Smooth muscle cell (in vitro differentiated cells): ENCODE measurements around the gene QRSL1. TPM values are rescaled to one million over a fixed set of nuclear protein-coding genes. Genes with fewer than 3 reads are reported as not detected.

Source experiments
- DNase-seq: peaks from one replicate; lab custom pipeline; 2025; ENCODE audit not compliant: unreplicated experiment; lab: John Stamatoyannopoulos, UW
- H2AFZ ChIP-seq: fragments of 200-600 bp; sonication (generic); 2 replicates; pipeline ENCODE4 v1.6.0; 2016; ENCODE audit warnings: antibody characterized with exemption, low read depth, mild to moderate bottlenecking
- H3F3A ChIP-seq: fragments of 200-600 bp; sonication (generic); 2 replicates; pipeline ENCODE4 v1.6.0; 2017; ENCODE audit warnings: antibody characterized with exemption, low read depth
- H3K27ac ChIP-seq: fragments of 200-600 bp; sonication (generic); 2 replicates; pipeline ENCODE4 v1.5.1; 2016; ENCODE audit warnings: low read depth, mild to moderate bottlenecking
- H3K27me3 ChIP-seq: fragments of 200-600 bp; sonication (generic); 2 replicates; pipeline ENCODE4 v1.6.1; 2016; ENCODE audit warnings: low read depth, mild to moderate bottlenecking
- H3K36me3 ChIP-seq: fragments of 200-600 bp; sonication (generic); 2 replicates; pipeline ENCODE4 v1.5.1; 2016; ENCODE audit warnings: low read depth
- H3K4me1 ChIP-seq: fragments of 200-600 bp; sonication (generic); 2 replicates; pipeline ENCODE4 v1.5.1; 2016; ENCODE audit warnings: low read depth
- H3K4me2 ChIP-seq: fragments of 200-600 bp; sonication (generic); 2 replicates; pipeline ENCODE4 v1.6.0; 2016; ENCODE audit warnings: mild to moderate bottlenecking
- H3K4me3 ChIP-seq: fragments of 200-600 bp; sonication (generic); 2 replicates; pipeline ENCODE4 v1.5.1; 2016; ENCODE audit warnings: mild to moderate bottlenecking
- H3K79me2 ChIP-seq: fragments of 200-600 bp; sonication (generic); 2 replicates; pipeline ENCODE4 v1.6.0; 2016; ENCODE audit warnings: low read depth, mild to moderate bottlenecking
- H3K9ac ChIP-seq: fragments of 200-600 bp; sonication (generic); 2 replicates; pipeline ENCODE4 v1.6.0; 2016; ENCODE audit warnings: low read depth
- H3K9me3 ChIP-seq: fragments of 200-600 bp; sonication (generic); replicated peaks from 2 replicates; pipeline ENCODE4 v1.5.1; 2016; ENCODE audit warnings: low read depth
- H4K20me1 ChIP-seq: fragments of 200-600 bp; sonication (generic); 2 replicates; pipeline ENCODE4 v1.6.0; 2016; ENCODE audit warnings: low read depth
- WGBS: methylation state at CpG from one replicate; pipeline ENCODE4 v1.1.7; 2016; ENCODE audit warnings: low lambda C conversion rate; 5-methylcytosine and 5-hydroxymethylcytosine counted together
- polyA plus RNA-seq: library from polyadenylated mRNA; unstranded; fragments of >200 nt; fragmentation: Nextera tagmentation; extraction: Ambion mirVana; gene quantifications from 2 replicates; pipeline ENCODE4 v1.2.1, GENCODE V29; 2016
- small RNA-seq: library from RNA; depleted of rRNA; stranded (forward); fragments of <200 nt; gene quantifications from one replicate; pipeline ENCODE3, GENCODE V24; 2014
- total RNA-seq: library from RNA; depleted of rRNA; stranded (reverse); fragments of >200 nt; gene quantifications from 2 replicates; pipeline ENCODE4 v1.2.3, GENCODE V29; 2014
- TF ChIP-seq, protein P1 (sequence below): fragments of 200-600 bp; sonication (generic); IDR thresholded peaks from 2 replicates; pipeline ENCODE4 v1.5.1; 2017; ENCODE audit warnings: borderline replicate concordance, mild to moderate bottlenecking, antibody characterized with exemption; ENCODE audit not compliant: insufficient read depth, poor library complexity, severe bottlenecking

The QRSL1 gene
- total and polyA plus RNA-seq, 2 experiments from 2014 or later, result 8.9 to 10.4 TPM

GRCh38 chr6:106714281-106714680 lies 84.9 kb downstream of the QRSL1 start:
- H3K4me3 ChIP-seq, result no peak overlapping the region
- DNase-seq, result no peak
- H3K79me2 ChIP-seq, result no peaks in the 10 kb centered on the region
- no peaks in the 10 kb centered on the region for H3F3A ChIP-seq
- no peak overlapping the region for H3K27ac ChIP-seq
- H3K36me3 ChIP-seq, result no peaks in the 10 kb centered on the region
- H3K4me1 ChIP-seq, result no peaks in the 10 kb centered on the region
- no peaks in the 10 kb centered on the region for H3K9me3 ChIP-seq
- TF ChIP-seq, protein P1, sequence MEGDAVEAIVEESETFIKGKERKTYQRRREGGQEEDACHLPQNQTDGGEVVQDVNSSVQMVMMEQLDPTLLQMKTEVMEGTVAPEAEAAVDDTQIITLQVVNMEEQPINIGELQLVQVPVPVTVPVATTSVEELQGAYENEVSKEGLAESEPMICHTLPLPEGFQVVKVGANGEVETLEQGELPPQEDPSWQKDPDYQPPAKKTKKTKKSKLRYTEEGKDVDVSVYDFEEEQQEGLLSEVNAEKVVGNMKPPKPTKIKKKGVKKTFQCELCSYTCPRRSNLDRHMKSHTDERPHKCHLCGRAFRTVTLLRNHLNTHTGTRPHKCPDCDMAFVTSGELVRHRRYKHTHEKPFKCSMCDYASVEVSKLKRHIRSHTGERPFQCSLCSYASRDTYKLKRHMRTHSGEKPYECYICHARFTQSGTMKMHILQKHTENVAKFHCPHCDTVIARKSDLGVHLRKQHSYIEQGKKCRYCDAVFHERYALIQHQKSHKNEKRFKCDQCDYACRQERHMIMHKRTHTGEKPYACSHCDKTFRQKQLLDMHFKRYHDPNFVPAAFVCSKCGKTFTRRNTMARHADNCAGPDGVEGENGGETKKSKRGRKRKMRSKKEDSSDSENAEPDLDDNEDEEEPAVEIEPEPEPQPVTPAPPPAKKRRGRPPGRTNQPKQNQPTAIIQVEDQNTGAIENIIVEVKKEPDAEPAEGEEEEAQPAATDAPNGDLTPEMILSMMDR, result no peak
- H3K4me2 ChIP-seq, result no peak overlapping the region
- H3K9ac ChIP-seq, result no peak overlapping the region
- WGBS, result 91% methylated on average over 2 of the region's 2 CpGs
- no peaks in the 10 kb centered on the region for H3K27me3 ChIP-seq
- no peak overlapping the region for H2AFZ ChIP-seq
- H4K20me1 ChIP-seq, result no peaks in the 10 kb centered on the region

- DNase-seq, result no peak
- Histone ChIP-seq H3K9ac (no peak overlapping the region), H3K4me1 (no peaks in the 10 kb centered on the region), H3F3A (no peaks in the 10 kb centered on the region), H3K9me3 (no peaks in the 10 kb centered on the region), H4K20me1 (no peaks in the 10 kb centered on the region), H3K4me3 (no peak overlapping the region), H3K27me3 (no peaks in the 10 kb centered on the region), H3K4me2 (no peak overlapping the region), H3K79me2 (no peaks in the 10 kb centered on the region), H3K27ac (no peak overlapping the region), H2AFZ (no peak overlapping the region), H3K36me3 (no peaks in the 10 kb centered on the region)
- 85% methylated on average over 5 of the region's 5 CpGs for WGBS
- TF ChIP-seq, protein P1, result no peak
These were observed 86.5 kb downstream of the QRSL1 start for GRCh38 chr6:106715922-106716321.

GRCh38 chr6:106716966-106717365 lies 87.6 kb downstream of the QRSL1 start:
- Histone ChIP-seq H4K20me1 (no peaks in the 10 kb centered on the region), H3F3A (no peaks in the 10 kb centered on the region), H3K4me1 (no peaks in the 10 kb centered on the region), H3K4me2 (no peak overlapping the region), H3K27ac (no peak overlapping the region), H3K27me3 (no peaks in the 10 kb centered on the region), H3K9me3 (no peaks in the 10 kb centered on the region), H3K4me3 (no peak overlapping the region), H3K9ac (no peak overlapping the region), H3K36me3 (no peaks in the 10 kb centered on the region), H2AFZ (no peak overlapping the region), H3K79me2 (no peaks in the 10 kb centered on the region)
- WGBS, result 90% methylated on average over 2 of the region's 2 CpGs
- no peak for DNase-seq
- TF ChIP-seq, protein P1, result no peak

Small RNAs within 50 kb of the gene (small RNA-seq; reads per million reads assigned to genes)
- gene RNU6-527P, result not detected

Other genes with a start within 250 kb of the QRSL1 start
- gene RTN4IP1, start 80 bp upstream of the QRSL1 start, total RNA-seq, result 7.4 and 8.2 TPM in 2 replicates
- 5.7 and 6.2 TPM in 2 replicates for gene RTN4IP1, start 80 bp upstream of the QRSL1 start, polyA plus RNA-seq